ENCODE results near the gene OR10C1. TPM values are rescaled to one million over a fixed set of nuclear protein-coding genes. Genes with fewer than 3 reads are reported as not detected.

Gene OR10C1
- total RNA-seq, 4 donors from 2014 or later: not detected

- Histone ChIP-seq H3K4me1 (no peaks in the 10 kb centered on the region), H3K9me3 (no peaks in the 10 kb centered on the region), H3K36me3 (no peaks in the 10 kb centered on the region), H3K27ac (no peak overlapping the region), H3K27me3 (peaks cover 3% of the 10 kb centered on the region), H3K4me3 (no peak overlapping the region)
- TF ChIP-seq EP300 (IDR thresholded peaks at IDR 0.05) (no peak), POLR2A (IDR thresholded peaks at IDR 0.05) (no peak), CTCF (IDR thresholded peaks at IDR 0.05) (no peak), POLR2AphosphoS5 (IDR thresholded peaks at IDR 0.05) (no peak)
- no peak for ATAC-seq
- 91 to 94% methylated on average over 6 to 8 of the region's 8 CpGs for WGBS, 2 donors (ENCODE audit: low coverage in 1 of 2)
These were observed 50.2 kb downstream of the OR10C1 start for GRCh38 chr6:29489286-29489685.

DNA sequence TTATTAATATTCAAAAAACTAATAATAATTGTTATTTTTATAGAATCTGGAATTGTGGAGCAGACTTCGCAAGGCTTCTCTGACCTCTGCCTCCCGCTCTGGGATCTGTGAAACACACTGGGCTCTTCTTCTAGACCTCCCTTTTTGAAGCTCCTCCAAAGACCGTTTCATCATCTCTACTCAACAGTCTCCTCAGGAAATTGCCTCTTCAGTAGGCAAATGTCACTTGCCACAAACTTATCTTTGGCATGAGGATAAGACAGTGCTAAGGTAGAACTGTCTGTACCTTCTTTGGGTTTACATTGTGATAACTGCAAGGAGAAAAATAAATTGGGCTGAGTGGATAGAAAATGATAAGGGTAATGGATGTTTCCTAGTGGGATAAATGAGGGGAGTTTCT is 50.9 kb downstream of the OR10C1 start:
- 85 to 93% methylated on average over 3 of the region's 3 CpGs for WGBS, 2 donors (ENCODE audit: low coverage in 1 of 2)
- no peak overlapping the region for H3K27ac ChIP-seq
- H3K36me3 ChIP-seq: no peaks in the 10 kb centered on the region
- TF ChIP-seq POLR2AphosphoS5 (IDR thresholded peaks at IDR 0.05): no peak
- TF ChIP-seq POLR2A (IDR thresholded peaks at IDR 0.05): no peak
- TF ChIP-seq EP300 (IDR thresholded peaks at IDR 0.05): no peak
- TF ChIP-seq CTCF (IDR thresholded peaks at IDR 0.05): no peak
- no peak overlapping the region for H3K4me3 ChIP-seq
- H3K27me3 ChIP-seq: peaks cover 3% of the 10 kb centered on the region
- H3K9me3 ChIP-seq: no peaks in the 10 kb centered on the region
- H3K4me1 ChIP-seq: no peaks in the 10 kb centered on the region
- ATAC-seq: no peak

DNA sequence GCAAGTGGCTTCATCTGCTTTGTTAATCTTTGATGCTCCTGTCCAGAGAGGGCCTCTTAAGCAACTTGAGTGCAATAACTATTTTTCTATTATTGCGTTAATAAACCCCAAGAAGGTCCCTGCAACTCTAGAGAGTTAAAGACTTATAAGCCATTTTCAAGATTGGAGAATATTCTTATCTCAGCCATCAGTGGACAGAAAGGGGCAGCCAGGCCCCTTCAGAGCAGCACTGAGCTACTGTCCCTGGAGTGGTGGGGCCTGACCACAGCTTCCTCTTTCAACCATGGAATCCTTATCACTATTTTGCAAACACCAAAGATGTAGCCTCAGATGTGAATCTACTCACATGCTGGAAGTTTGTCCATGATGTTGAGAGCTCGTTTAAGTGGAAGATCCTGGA is 51.4 kb downstream of the OR10C1 start:
- Histone ChIP-seq H3K4me1 (no peaks in the 10 kb centered on the region), H3K27ac (no peak overlapping the region), H3K36me3 (no peaks in the 10 kb centered on the region), H3K27me3 (peaks cover 7% of the 10 kb centered on the region), H3K4me3 (no peak overlapping the region), H3K9me3 (no peaks in the 10 kb centered on the region)
- no peak for ATAC-seq
- WGBS, 2 donors (ENCODE audit: low coverage in 1 of 2): 60 to 74% methylated on average over 2 of the region's 2 CpGs
- TF ChIP-seq EP300 (IDR thresholded peaks at IDR 0.05) (no peak), POLR2AphosphoS5 (IDR thresholded peaks at IDR 0.05) (no peak), CTCF (IDR thresholded peaks at IDR 0.05) (no peak), POLR2A (IDR thresholded peaks at IDR 0.05) (no peak)

Other genes with a start within 250 kb of the OR10C1 start
- not detected for gene OR14J1, start 137.6 kb upstream of the OR10C1 start, total RNA-seq
- gene OR5V1, start 70.4 kb upstream of the OR10C1 start, total RNA-seq: not detected
- not detected for gene OR12D3, start 64.0 kb upstream of the OR10C1 start, total RNA-seq
- not detected for gene OR12D2, start 43.7 kb upstream of the OR10C1 start, total RNA-seq
- gene OR12D1, start 24.4 kb upstream of the OR10C1 start, total RNA-seq: not detected
- gene OR11A1, start 17.8 kb downstream of the OR10C1 start, total RNA-seq: not detected
- not detected for gene OR2H1, start 17.8 kb downstream of the OR10C1 start, total RNA-seq
- not detected for gene MAS1L, start 48.6 kb downstream of the OR10C1 start, total RNA-seq
- under 1 TPM in 3 of 4 donors, not detected in 1; 0.31 to 0.47 (median 0.40) TPM for gene UBD, start 120.4 kb downstream of the OR10C1 start, total RNA-seq
- gene OR2H2, start 145.8 kb downstream of the OR10C1 start, total RNA-seq: not detected
- gene GABBR1, start 193.9 kb downstream of the OR10C1 start, total RNA-seq: 10 to 100 TPM; 17.8 to 90.1 (median 44.8) TPM
- not detected for gene MOG, start 217.8 kb downstream of the OR10C1 start, total RNA-seq
- 1 to 10 TPM in 2 of 4 donors, not detected in 2; 4.7 to 6.2 TPM for gene ZFP57, start 241.8 kb downstream of the OR10C1 start, total RNA-seq

Measured in gastroesophageal sphincter (tissue), 4 donors.